Measurements from ENCODE around the gene ADAM33. TPM values are rescaled to one million over a fixed set of nuclear protein-coding genes. Genes with fewer than 3 reads are reported as not detected.

Gene ADAM33
- total and polyA plus RNA-seq, 2 of the 8 experiments (the other 6 are each of a cell fraction or from before 2014, with no cell fraction given): 4.2 to 6.0 TPM

GRCh38 chr20:3692706-3693294 is 11.0 kb upstream of the ADAM33 start:
- Histone ChIP-seq H3K79me2 (ENCODE audit: control insufficient read depth in 1 of 2, insufficient read depth in 2 of 2, low read length in 2 of 2) (no peaks in the 10 kb centered on the region), H2BK12ac (ENCODE audit: low read depth, low read length) (no peak overlapping the region), H2BK5ac (ENCODE audit: low read depth, low read length) (no peak overlapping the region), H3K27ac (ENCODE audit: low read depth, low read length) (no peak overlapping the region), H3K4me2 (ENCODE audit: insufficient read depth in 1 of 2, low read depth in 2 of 2, low read length in 2 of 2) (no peak overlapping the region), H3K4me1 (replicated peaks in 1 of 4; ENCODE audit: control insufficient read depth in 3 of 4, insufficient read depth in 4 of 4, low read length in 3 of 4) (peaks cover 0 to 1% (median 0%) of the 10 kb centered on the region in 4 experiments; a peak in 1 of 7 replicates), H2AFZ (ENCODE audit: low read length) (no peak overlapping the region), H3K14ac (ENCODE audit: insufficient read length) (no peak overlapping the region), H3K36me3 (ENCODE audit: control insufficient read depth in 2 of 4, insufficient read depth in 4 of 4, low read length in 3 of 4) (no peaks in the 10 kb centered on the region), H4K20me1 (replicated peaks in 1 of 2; ENCODE audit: control insufficient read depth in 1 of 2, insufficient read depth in 2 of 2, low read length in 2 of 2) (no peaks in the 10 kb centered on the region), H2BK120ac (replicated peaks; ENCODE audit: low read depth, low read length) (no peak overlapping the region), H3K23me2 (ENCODE audit: low read depth, low read length) (no peaks in the 10 kb centered on the region), H3K56ac (replicated peaks; ENCODE audit: insufficient read length, low read depth, low read length) (no peak overlapping the region), H2AK5ac (ENCODE audit: low read depth, low read length) (no peak overlapping the region), H3K23ac (ENCODE audit: insufficient read length) (no peak overlapping the region), H2BK15ac (ENCODE audit: low read length) (no peak overlapping the region), H3K4ac (replicated peaks; ENCODE audit: insufficient read length, low read depth, low read length) (no peak overlapping the region), H3K18ac (ENCODE audit: extremely low read depth, low read length) (no peak overlapping the region), H4K8ac (ENCODE audit: extremely low read depth, insufficient read depth, low read length) (no peak overlapping the region; the same call in 1 of the 2 replicates), H4K5ac (ENCODE audit: insufficient read length, low read depth, low read length) (no peak overlapping the region), H4K91ac (replicated peaks; ENCODE audit: insufficient read length, low read length) (no peak overlapping the region), H3K9ac (replicated peaks in 1 of 4; ENCODE audit: extremely low read depth in 1 of 4, low read depth in 3 of 4, low read length in 3 of 4) (no peak overlapping the region), H3K27me3 (replicated peaks in 1 of 4; ENCODE audit: control insufficient read depth in 3 of 4, extremely low read depth in 1 of 4, insufficient read depth in 3 of 4, low read length in 3 of 4) (no peaks in the 10 kb centered on the region), H3K4me3 (ENCODE audit: extremely low read depth in 1 of 4, insufficient read depth in 2 of 4, low read depth in 3 of 4, low read length in 4 of 4) (no peak overlapping the region), H3K9me3 (ENCODE audit: insufficient read depth in 2 of 2, low read depth in 1 of 2, low read length in 1 of 2) (peaks cover 4 to 6% of the 10 kb centered on the region in 2 experiments; a peak in 2 of 4 replicates), H3K79me1 (ENCODE audit: low read depth, low read length) (no peaks in the 10 kb centered on the region), H2BK20ac (ENCODE audit: low read length) (no peak overlapping the region)
- FAIRE-seq (no peak), DNase-seq (ENCODE audit: low read depth in 1 of 2, low spot score in 2 of 2) (no peak)
- WGBS, 2 experiments (ENCODE audit: extremely low coverage in 1 of 2, insufficient coverage in 1 of 2, insufficient read length in 1 of 2, insufficient replicate concordance in 2 of 2, low coverage in 1 of 2, low lambda C conversion rate in 2 of 2, missing lambda C conversion rate in 1 of 2): 87% methylated on average over 18 of the region's 23 CpGs; no CpG with 5 or more reads in 1 of the 2 experiments
- CTCF ChIA-PET (ENCODE audit: partially characterized antibody): interaction anchor here (42.0 to 45.1 kb wide), 2 partner anchors 6 to 8 kb away, joined by 1432 read pairs; partner anchors contain the start of genes ADAM33 and SIGLEC1
- POLR2A ChIA-PET (ENCODE audit: partially characterized antibody): interaction anchor here (0.6 kb wide), 1 partner anchor 85 kb away, joined by 3 read pairs; no protein-coding TSS in a partner anchor
- TF ChIP-seq KDM4A (IDR thresholded peaks at IDR 0.05; ENCODE audit: low read depth, low read length, severe bottlenecking) (no peak), MAFK (IDR thresholded peaks at IDR 0.05; ENCODE audit: low read depth, low read length) (no peak)

All from H1 (cell line).